ENCODE results near the gene TRAPPC3. TPM values are rescaled to one million over a fixed set of nuclear protein-coding genes. Genes with fewer than 3 reads are reported as not detected.
"Not testable (repeated sequence)": the region's sequence is repeated elsewhere in the genome, so short reads cannot be mapped to it uniquely, and the experiment has no call there.

The TRAPPC3 gene
- total RNA-seq, 1 experiment from 2014 or later = 86.6 TPM

- DNase-seq (ENCODE audit: low spot score) = no peak
- Histone ChIP-seq H3K27ac (ENCODE audit: low read depth, low read length, poor library complexity, severe bottlenecking) (peak overlapping the region; percentile 93), H3K27me3 (replicated peaks; ENCODE audit: insufficient read depth, low read depth, low read length, poor library complexity) (no peaks in the 10 kb centered on the region), H3K36me3 (ENCODE audit: insufficient read depth, low read length, poor library complexity, severe bottlenecking) (no peaks in the 10 kb centered on the region), H3K4me3 (ENCODE audit: low read depth, low read length, poor library complexity, severe bottlenecking) (peak overlapping the region; percentile 45), H3K4me1 (ENCODE audit: insufficient read depth, low read length, poor library complexity, severe bottlenecking) (peaks cover 38% of the 10 kb centered on the region), H3K9me3 (ENCODE audit: low read depth, low read length, poor library complexity, severe bottlenecking) (no peaks in the 10 kb centered on the region)
- BruUV-seq (replicated peaks) = no TSS peak
- POLR2A ChIA-PET (ENCODE audit: low non-redundant PET) = interaction anchor here (0.6 to 0.7 kb wide), 2 partner anchors 27 to 237 kb away, joined by 3 to 4 read pairs; no protein-coding TSS in a partner anchor
- no peak for TF ChIP-seq CTCF (conservative IDR thresholded peaks at IDR 0.05; ENCODE audit: low read depth, low read length)
- no peak for TF ChIP-seq EZH2 (IDR thresholded peaks at IDR 0.05; ENCODE audit: borderline replicate concordance, low read depth, low read length, poor library complexity, severe bottlenecking)
- intact Hi-C loops (cut with micrococcal nuclease; ENCODE audit: unreplicated experiment) = no loop called here
- CTCF ChIA-PET = interaction anchor here (0.7 to 1.4 kb wide), 2 partner anchors 11 to 26 kb away, joined by 3 to 4 read pairs; partner anchors contain the start of gene TRAPPC3
Observed at GRCh38 chr1:36160388-36160948, 11.2 kb upstream of the TRAPPC3 start.

DNA sequence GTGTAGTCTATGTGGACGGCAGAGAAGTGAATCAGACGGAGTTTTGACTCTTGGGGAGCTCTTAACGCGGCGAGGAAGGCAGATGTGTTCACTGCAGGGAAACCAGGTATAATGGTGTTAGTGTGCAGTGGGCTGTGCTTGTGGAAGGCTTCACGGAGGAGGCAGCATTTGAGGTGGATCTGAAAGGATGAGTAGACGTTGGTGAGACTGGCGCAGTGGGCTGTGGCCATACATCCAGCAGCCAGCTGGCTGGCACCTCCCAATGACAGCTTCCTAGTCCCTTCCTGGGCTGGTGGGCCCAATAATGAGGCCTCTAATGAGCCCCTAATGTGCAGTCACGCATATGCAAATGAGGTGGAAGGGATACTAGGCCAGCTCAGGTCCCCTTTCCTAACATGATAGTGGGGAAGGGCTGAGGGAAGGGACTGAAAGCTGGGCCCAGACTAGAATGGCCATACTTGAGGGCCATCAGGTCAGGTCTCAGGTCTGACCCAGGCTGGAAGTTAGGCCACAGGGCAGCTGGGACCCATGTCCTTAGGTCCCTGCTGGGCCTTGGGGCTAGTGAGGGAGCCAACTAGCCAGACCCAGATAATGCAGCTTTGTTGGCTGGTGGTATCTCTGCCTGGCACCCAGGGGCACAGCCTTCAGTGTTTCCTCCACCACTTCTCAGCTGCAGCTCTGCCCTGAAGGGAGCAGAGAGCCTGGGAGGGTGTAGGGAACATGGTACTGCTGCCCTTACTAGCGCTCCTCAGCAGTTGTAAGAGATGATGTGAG is 10.5 kb upstream of the TRAPPC3 start:
- TF ChIP-seq EZH2 (IDR thresholded peaks at IDR 0.05; ENCODE audit: borderline replicate concordance, low read depth, low read length, poor library complexity, severe bottlenecking) = no peak
- TF ChIP-seq CTCF (conservative IDR thresholded peaks at IDR 0.05; ENCODE audit: low read depth, low read length) = no peak
- DNase-seq (ENCODE audit: low spot score) = no peak
- ChIA-PET POLR2A (ENCODE audit: low non-redundant PET) (interaction anchor here (0.6 kb wide), 1 partner anchor 28 kb away, joined by 3 read pairs; no protein-coding TSS in a partner anchor), CTCF (interaction anchor here (1.4 kb wide), 1 partner anchor 10 kb away, joined by 4 read pairs; the partner anchor contains the start of gene TRAPPC3)
- Histone ChIP-seq H3K9me3 (ENCODE audit: low read depth, low read length, poor library complexity, severe bottlenecking) (no peaks in the 10 kb centered on the region), H3K27ac (ENCODE audit: low read depth, low read length, poor library complexity, severe bottlenecking) (peak overlapping the region; percentile 93), H3K4me3 (ENCODE audit: low read depth, low read length, poor library complexity, severe bottlenecking) (no peak overlapping the region), H3K4me1 (ENCODE audit: insufficient read depth, low read length, poor library complexity, severe bottlenecking) (peaks cover 44% of the 10 kb centered on the region), H3K36me3 (ENCODE audit: insufficient read depth, low read length, poor library complexity, severe bottlenecking) (no peaks in the 10 kb centered on the region), H3K27me3 (replicated peaks; ENCODE audit: insufficient read depth, low read depth, low read length, poor library complexity) (no peaks in the 10 kb centered on the region)
- intact Hi-C loops (cut with micrococcal nuclease; ENCODE audit: unreplicated experiment) = no loop called here
- no TSS peak for BruUV-seq (replicated peaks)

DNA sequence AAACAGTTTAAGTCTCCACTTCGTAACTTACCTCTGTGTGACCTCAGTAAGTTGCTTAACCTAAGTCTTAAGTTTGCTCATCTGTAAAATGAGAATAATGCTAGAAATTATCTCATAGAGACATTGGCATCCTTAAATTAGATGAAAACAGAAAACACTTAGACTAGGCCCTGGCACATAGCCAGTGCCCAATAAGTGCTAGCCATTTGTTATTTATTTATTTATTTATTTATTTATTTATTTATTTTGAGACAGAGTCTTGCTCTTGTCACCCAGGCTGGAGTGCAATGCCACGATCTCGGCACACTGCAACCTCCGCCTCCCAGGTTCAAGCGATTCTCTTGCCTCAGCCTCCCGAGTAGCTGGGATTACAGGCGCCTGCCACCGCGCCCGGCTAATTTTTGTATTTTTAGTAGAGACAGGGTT is 9.6 kb upstream of the TRAPPC3 start:
- H3K4me1 ChIP-seq (ENCODE audit: insufficient read depth, low read length, poor library complexity, severe bottlenecking) = peaks cover 45% of the 10 kb centered on the region
- CTCF ChIA-PET; H3K27me3 ChIP-seq (replicated peaks; ENCODE audit: insufficient read depth, low read depth, low read length, poor library complexity); H3K9me3 ChIP-seq (ENCODE audit: low read depth, low read length, poor library complexity, severe bottlenecking); H3K36me3 ChIP-seq (ENCODE audit: insufficient read depth, low read length, poor library complexity, severe bottlenecking); H3K4me3 ChIP-seq (ENCODE audit: low read depth, low read length, poor library complexity, severe bottlenecking); H3K27ac ChIP-seq (ENCODE audit: low read depth, low read length, poor library complexity, severe bottlenecking); BruUV-seq (replicated peaks); DNase-seq (ENCODE audit: low spot score); POLR2A ChIA-PET (ENCODE audit: low non-redundant PET); intact Hi-C loops (cut with micrococcal nuclease; ENCODE audit: unreplicated experiment): not testable (repeated sequence)
